Vagina (tissue), 2 donors: ENCODE data around the gene ARFGAP2. TPM values are rescaled to one million over a fixed set of nuclear protein-coding genes. Genes with fewer than 3 reads are reported as not detected.

Experiments used
- DNase-seq, 2 donors: peaks; one replicate each; pipeline ENCODE4 v3.0.0-alpha.2; 2017; ENCODE audit errors: extremely low spot score in 2 of 2
- H3K27ac ChIP-seq: fragments of 200-600 bp; sonication (generic); one replicate; pipeline ENCODE4 v1.5.1; 2019
- H3K27me3 ChIP-seq: fragments of 200-600 bp; sonication (generic); one replicate; pipeline ENCODE4 v1.5.1; 2019
- H3K36me3 ChIP-seq, 2 donors: fragments of 200-600 bp; sonication (generic); one replicate each; pipeline ENCODE4 v1.5.1; 2017 to 2019
- H3K4me1 ChIP-seq: fragments of 200-600 bp; sonication (generic); one replicate; pipeline ENCODE4 v1.5.1; 2019
- H3K4me3 ChIP-seq, 2 donors: fragments of 200-600 bp; sonication (generic); 1 replicate in 1 of 2; 2 replicates in 1 of 2; pipeline ENCODE4 v1.5.1; 2016 to 2019
- H3K9me3 ChIP-seq: fragments of 200-600 bp; sonication (generic); one replicate; pipeline ENCODE4 v1.5.1; 2019
- CTCF ChIP-seq, 3 experiments: fragments of 450-650 bp in 2 of 3; fragments of 200-600 bp in 1 of 3; sonication (generic) in 1 of 3; IDR thresholded peaks; one replicate each; pipeline ENCODE4 v1.5.1; 2017 to 2019; ENCODE audit warnings: antibody characterized with exemption in 3 of 3, mild to moderate bottlenecking in 2 of 3, moderate library complexity in 2 of 3
- POLR2A ChIP-seq, 2 donors: fragments of 450-650 bp; IDR thresholded peaks; one replicate each; pipeline ENCODE4 v1.6.1; 2017; ENCODE audit warnings: antibody characterized with exemption in 2 of 2, mild to moderate bottlenecking in 2 of 2, moderate library complexity in 2 of 2
- POLR2AphosphoS5 ChIP-seq, 2 donors: sonication (generic); formaldehyde crosslinking; IDR thresholded peaks; one replicate each; pipeline ENCODE4 v1.9.0; 2017; ENCODE audit warnings: antibody characterized with exemption in 2 of 2, mild to moderate bottlenecking in 2 of 2, low read depth in 1 of 2; ENCODE audit not compliant: insufficient read depth in 1 of 2
- intact Hi-C: fragments of 100-400 bp; cut with DNase I; formaldehyde crosslinking; loops from one replicate; pipeline ENCODE4 v1.15.1; 2023
- total RNA-seq: library from RNA; depleted of rRNA; stranded (reverse); fragments of >200 nt; gene quantifications from one replicate; pipeline ENCODE4 v1.2.3, GENCODE V29; 2016

Gene ARFGAP2
- total RNA-seq, 1 donor from 2014 or later = 79.3 TPM

GRCh38 chr11:47157805-47158204 is 18.9 kb downstream of the ARFGAP2 start:
- TF ChIP-seq POLR2A (IDR thresholded peaks at IDR 0.05) = no peak
- TF ChIP-seq POLR2AphosphoS5 (IDR thresholded peaks at IDR 0.05; ENCODE audit: insufficient read depth in 1 of 2, low read depth in 1 of 2) = no peak
- TF ChIP-seq CTCF (IDR thresholded peaks at IDR 0.05) = no peak
- DNase-seq = no peak
- H3K4me1 ChIP-seq = peaks cover 25% of the 10 kb centered on the region
- H3K36me3 ChIP-seq = no peaks in the 10 kb centered on the region
- no peak overlapping the region for H3K4me3 ChIP-seq
- no peaks in the 10 kb centered on the region for H3K27me3 ChIP-seq
- intact Hi-C loops = no loop called here
- H3K9me3 ChIP-seq = no peaks in the 10 kb centered on the region
- no peak overlapping the region for H3K27ac ChIP-seq

- Histone ChIP-seq H3K36me3 (no peaks in the 10 kb centered on the region), H3K27ac (no peak overlapping the region), H3K4me3 (no peak overlapping the region), H3K4me1 (peaks cover 22% of the 10 kb centered on the region), H3K9me3 (no peaks in the 10 kb centered on the region), H3K27me3 (no peaks in the 10 kb centered on the region)
- DNase-seq = no peak
- no peak for TF ChIP-seq POLR2A (IDR thresholded peaks at IDR 0.05)
- TF ChIP-seq POLR2AphosphoS5 (IDR thresholded peaks at IDR 0.05; ENCODE audit: insufficient read depth in 1 of 2, low read depth in 1 of 2) = no peak
- TF ChIP-seq CTCF (IDR thresholded peaks at IDR 0.05) = no peak
- intact Hi-C loops = no loop called here
These were observed 19.7 kb downstream of the ARFGAP2 start for GRCh38 chr11:47156951-47157350.

- Histone ChIP-seq H3K36me3 (no peaks in the 10 kb centered on the region), H3K4me1 (peaks cover 19% of the 10 kb centered on the region), H3K27ac (no peak overlapping the region), H3K4me3 (no peak overlapping the region), H3K27me3 (no peaks in the 10 kb centered on the region), H3K9me3 (no peaks in the 10 kb centered on the region)
- TF ChIP-seq POLR2A (IDR thresholded peaks at IDR 0.05) = no peak
- no peak for TF ChIP-seq POLR2AphosphoS5 (IDR thresholded peaks at IDR 0.05; ENCODE audit: insufficient read depth in 1 of 2, low read depth in 1 of 2)
- no peak for TF ChIP-seq CTCF (IDR thresholded peaks at IDR 0.05)
- intact Hi-C loops = no loop called here
- no peak for DNase-seq
These were observed 20.3 kb downstream of the ARFGAP2 start for GRCh38 chr11:47156333-47156732.

- Histone ChIP-seq H3K27me3 (no peaks in the 10 kb centered on the region), H3K27ac (no peak overlapping the region), H3K4me3 (no peak overlapping the region), H3K36me3 (no peaks in the 10 kb centered on the region), H3K9me3 (no peaks in the 10 kb centered on the region), H3K4me1 (peaks cover 19% of the 10 kb centered on the region)
- intact Hi-C loops = no loop called here
- DNase-seq = no peak
- TF ChIP-seq CTCF (IDR thresholded peaks at IDR 0.05) (no peak), POLR2A (IDR thresholded peaks at IDR 0.05) (no peak), POLR2AphosphoS5 (IDR thresholded peaks at IDR 0.05; ENCODE audit: insufficient read depth in 1 of 2, low read depth in 1 of 2) (no peak)
These were observed 20.8 kb downstream of the ARFGAP2 start for GRCh38 chr11:47155879-47156278.

GRCh38 chr11:47154616-47155570 is 21.8 kb downstream of the ARFGAP2 start:
- Histone ChIP-seq H3K27me3 (no peaks in the 10 kb centered on the region), H3K36me3 (no peaks in the 10 kb centered on the region), H3K4me1 (peaks cover 25% of the 10 kb centered on the region), H3K9me3 (no peaks in the 10 kb centered on the region), H3K27ac (peak overlapping the region; percentile 10), H3K4me3 (no peak overlapping the region)
- no peak for TF ChIP-seq POLR2A (IDR thresholded peaks at IDR 0.05)
- no peak for TF ChIP-seq POLR2AphosphoS5 (IDR thresholded peaks at IDR 0.05; ENCODE audit: insufficient read depth in 1 of 2, low read depth in 1 of 2)
- no peak for TF ChIP-seq CTCF (IDR thresholded peaks at IDR 0.05)
- intact Hi-C loops = no loop called here
- DNase-seq = no peak
